ENCODE measurements around the gene WDR70.
"Not testable (repeated sequence)": the region's sequence is repeated elsewhere in the genome, so short reads cannot be mapped to it uniquely, and the experiment has no call there.

The WDR70 gene

GRCh38 chr5:37796435-37796834 lies 417.3 kb downstream of the WDR70 start:
- not testable (repeated sequence) for DNase-seq (ENCODE audit: low read depth, low spot score)

- DNase-seq (ENCODE audit: low read depth, low spot score), result no peak
Measured at GRCh38 chr5:37799865-37800421, 420.8 kb downstream of the WDR70 start.

GRCh38 chr5:37801521-37801920 lies 422.4 kb downstream of the WDR70 start:
- no peak for DNase-seq (ENCODE audit: low read depth, low spot score)

Measured in ELF-1 (cell line).